Esophagus muscularis mucosa (tissue), 3 donors: ENCODE measurements around the gene NLGN3.

Experiments
- CTCF ChIP-seq, 3 experiments: fragments of 200-600 bp in 2 of 3; fragments of 450-650 bp in 1 of 3; sonication (generic) in 2 of 3; IDR thresholded peaks; one replicate each; pipeline ENCODE4 v1.5.1; 2017 to 2019; ENCODE audit warnings: antibody characterized with exemption in 3 of 3, mild to moderate bottlenecking in 2 of 3, moderate library complexity in 1 of 3
- POLR2A ChIP-seq: fragments of 450-650 bp; IDR thresholded peaks from one replicate; pipeline ENCODE4 v1.6.1; 2017; ENCODE audit warnings: antibody characterized with exemption, moderate library complexity, mild to moderate bottlenecking, low read depth
- POLR2AphosphoS5 ChIP-seq, 2 donors: sonication (generic); formaldehyde crosslinking; IDR thresholded peaks; one replicate each; pipeline ENCODE4 v1.6.1; 2017; ENCODE audit warnings: antibody characterized with exemption in 2 of 2

GRCh38 chrX:71095033-71095432 is 49.6 kb upstream of the NLGN3 start:
- no peak for TF ChIP-seq CTCF (IDR thresholded peaks at IDR 0.05)
- no peak for TF ChIP-seq POLR2A
- no peak for TF ChIP-seq POLR2AphosphoS5 (IDR thresholded peaks at IDR 0.05)
